MM.1S (cell line): ENCODE measurements around the gene NPIPA1.
"Not testable (repeated sequence)": the region's sequence is repeated elsewhere in the genome, so short reads cannot be mapped to it uniquely, and the experiment has no call there.

Experiments used
- CTCF ChIP-seq: fragments of 300-600 bp; sonication (generic); IDR thresholded peaks from 2 replicates; pipeline ENCODE4 v1.5.1; 2016; ENCODE audit warnings: antibody characterized with exemption, low read length, mixed read lengths
- EZH2 ChIP-seq: fragments of 300-600 bp; sonication (generic); optimal IDR thresholded peaks from 2 replicates; pipeline ENCODE3; 2017; ENCODE audit warnings: low read depth, mild to moderate bottlenecking, antibody characterized with exemption, low read length, mixed read lengths
- EZH2phosphoT487 ChIP-seq: fragments of 300-600 bp; sonication (generic); IDR thresholded peaks from 2 replicates; pipeline ENCODE4 v1.6.1; 2018; ENCODE audit warnings: antibody characterized with exemption, low read length

- TF ChIP-seq CTCF, EZH2, EZH2phosphoT487: not testable (repeated sequence)
These were observed 62.6 kb downstream of the NPIPA1 start for GRCh38 chr16:14999845-15000244.
